ENCODE measurements around the gene KRT17.
"Not testable (repeated sequence)": the region's sequence is repeated elsewhere in the genome, so short reads cannot be mapped to it uniquely, and the experiment has no call there.

The KRT17 gene

GRCh38 chr17:41618341-41619035 lies 5.9 kb downstream of the KRT17 start:
- TF ChIP-seq CTCF (conservative IDR thresholded peaks at IDR 0.05; ENCODE audit: low read depth, low read length) = no peak
- DNase-seq (ENCODE audit: low read depth) = no peak
- no peak overlapping the region for H3K4me3 ChIP-seq (ENCODE audit: low read length)

GRCh38 chr17:41617698-41618097 lies 6.7 kb downstream of the KRT17 start:
- no peak for DNase-seq (ENCODE audit: low read depth)
- no peak for TF ChIP-seq CTCF (conservative IDR thresholded peaks at IDR 0.05; ENCODE audit: low read depth, low read length)
- H3K4me3 ChIP-seq (ENCODE audit: low read length) = no peak overlapping the region

GRCh38 chr17:41617136-41617535 lies 7.2 kb downstream of the KRT17 start:
- TF ChIP-seq CTCF (conservative IDR thresholded peaks at IDR 0.05; ENCODE audit: low read depth, low read length) = no peak
- DNase-seq (ENCODE audit: low read depth) = no peak
- no peak overlapping the region for H3K4me3 ChIP-seq (ENCODE audit: low read length)

GRCh38 chr17:41616486-41616885 lies 7.9 kb downstream of the KRT17 start:
- not testable (repeated sequence) for DNase-seq (ENCODE audit: low read depth); H3K4me3 ChIP-seq (ENCODE audit: low read length)

GRCh38 chr17:41615454-41615853 lies 8.9 kb downstream of the KRT17 start:
- no peak overlapping the region for H3K4me3 ChIP-seq (ENCODE audit: low read length)
- no peak for DNase-seq (ENCODE audit: low read depth)
- TF ChIP-seq CTCF (conservative IDR thresholded peaks at IDR 0.05; ENCODE audit: low read depth, low read length) = peak; percentile 20

- H3K4me3 ChIP-seq (ENCODE audit: low read length); DNase-seq (ENCODE audit: low read depth): not testable (repeated sequence)
Measured at GRCh38 chr17:41614767-41615166, 9.6 kb downstream of the KRT17 start.

GRCh38 chr17:41614098-41614497 lies 10.3 kb downstream of the KRT17 start:
- no peak for TF ChIP-seq CTCF (conservative IDR thresholded peaks at IDR 0.05; ENCODE audit: low read depth, low read length)
- no peak overlapping the region for H3K4me3 ChIP-seq (ENCODE audit: low read length)
- DNase-seq (ENCODE audit: low read depth) = no peak

GRCh38 chr17:41613277-41614082 lies 10.9 kb downstream of the KRT17 start:
- DNase-seq (ENCODE audit: low read depth) = no peak
- TF ChIP-seq CTCF (conservative IDR thresholded peaks at IDR 0.05; ENCODE audit: low read depth, low read length) = no peak
- no peak overlapping the region for H3K4me3 ChIP-seq (ENCODE audit: low read length)

- peak; percentile 57 for DNase-seq (ENCODE audit: low read depth)
- not testable (repeated sequence) for H3K4me3 ChIP-seq (ENCODE audit: low read length)
Measured at GRCh38 chr17:41612376-41613160, 11.8 kb downstream of the KRT17 start, which contains the start of gene KRT16. TSS of gene KRT16 (minus strand) at chr17:41612767. CDS start at chr17:41612688, 79 bp downstream.
